ENCODE measurements around the gene CASP4.

GRCh38 chr11:104956528-104956927, 11.8 kb downstream of the CASP4 start:
- TF ChIP-seq POLR2A (IDR thresholded peaks at IDR 0.05) (no peak), CTCF (IDR thresholded peaks at IDR 0.05) (no peak), POLR2AphosphoS5 (IDR thresholded peaks at IDR 0.05) (no peak)
